ENCODE results near the gene ZFP90.

ZFP90 gene

GRCh38 chr16:68538880-68539701 is at the start of gene ZFP90:
Gene ZFP90 (plus strand): TSS chr16:68539291. CDS start chr16:68539793, 502 bp downstream.
- in situ Hi-C loops (cut with MboI; ENCODE audit: low sequenced_read_pairs, unreplicated experiment) = no loop called here
- no peak for TF ChIP-seq CTCF (IDR thresholded peaks at IDR 0.05; ENCODE audit: borderline replicate concordance, control extremely low read depth, extremely low read depth, insufficient read depth, missing control alignments)
- peak; percentile 98 for DNase-seq (ENCODE audit: low spot score)

- DNase-seq (ENCODE audit: low spot score) = no peak
- no peak for TF ChIP-seq CTCF (IDR thresholded peaks at IDR 0.05; ENCODE audit: borderline replicate concordance, control extremely low read depth, extremely low read depth, insufficient read depth, missing control alignments)
- in situ Hi-C loops (cut with MboI; ENCODE audit: low sequenced_read_pairs, unreplicated experiment) = no loop called here
Measured at GRCh38 chr16:68490358-68490757, 48.7 kb upstream of the ZFP90 start.

GRCh38 chr16:68490829-68491575 is 48.1 kb upstream of the ZFP90 start:
- DNase-seq (ENCODE audit: low spot score) = no peak
- in situ Hi-C loops (cut with MboI; ENCODE audit: low sequenced_read_pairs, unreplicated experiment) = no loop called here
- no peak for TF ChIP-seq CTCF (IDR thresholded peaks at IDR 0.05; ENCODE audit: borderline replicate concordance, control extremely low read depth, extremely low read depth, insufficient read depth, missing control alignments)

- in situ Hi-C loops (cut with MboI; ENCODE audit: low sequenced_read_pairs, unreplicated experiment) = no loop called here
- no peak for TF ChIP-seq CTCF (IDR thresholded peaks at IDR 0.05; ENCODE audit: borderline replicate concordance, control extremely low read depth, extremely low read depth, insufficient read depth, missing control alignments)
- no peak for DNase-seq (ENCODE audit: low spot score)
Measured at GRCh38 chr16:68491576-68491950, 47.5 kb upstream of the ZFP90 start.

GRCh38 chr16:68492151-68492542 is 46.9 kb upstream of the ZFP90 start:
- DNase-seq (ENCODE audit: low spot score) = no peak
- TF ChIP-seq CTCF (IDR thresholded peaks at IDR 0.05; ENCODE audit: borderline replicate concordance, control extremely low read depth, extremely low read depth, insufficient read depth, missing control alignments) = no peak
- in situ Hi-C loops (cut with MboI; ENCODE audit: low sequenced_read_pairs, unreplicated experiment) = no loop called here

- DNase-seq (ENCODE audit: low spot score) = no peak
- in situ Hi-C loops (cut with MboI; ENCODE audit: low sequenced_read_pairs, unreplicated experiment) = no loop called here
- no peak for TF ChIP-seq CTCF (IDR thresholded peaks at IDR 0.05; ENCODE audit: borderline replicate concordance, control extremely low read depth, extremely low read depth, insufficient read depth, missing control alignments)
Measured at GRCh38 chr16:68492543-68493411, 46.3 kb upstream of the ZFP90 start.

All from GM13976 (cell line).